GM23338 (cell line): Measurements from ENCODE around the gene CCR8. TPM values are rescaled to one million over a fixed set of nuclear protein-coding genes. Genes with fewer than 3 reads are reported as not detected.

Experiments
- ATAC-seq: fragments of 200-7000 bp; cut with Tn5 transposase; 3 replicates; pipeline ENCODE4 v1.9.1; 2020
- DNase-seq: peaks from one replicate; pipeline ENCODE4 v3.0.0-alpha.2; 2015; ENCODE audit warnings: low spot score
- H2AFZ ChIP-seq: fragments of 200-600 bp; sonication (generic); 2 replicates; pipeline ENCODE4 v1.8.0; 2016; ENCODE audit warnings: antibody characterized with exemption, mild to moderate bottlenecking, moderate library complexity
- H3F3A ChIP-seq: fragments of 200-600 bp; sonication (generic); replicated peaks from 2 replicates; pipeline ENCODE4 v1.8.0; 2017; ENCODE audit warnings: antibody characterized with exemption, mixed run types, low read depth
- H3K27ac ChIP-seq: fragments of 200-600 bp; sonication (generic); 2 replicates; pipeline ENCODE4 v1.6.1; 2016; ENCODE audit warnings: low read depth
- H3K27me3 ChIP-seq: fragments of 200-600 bp; sonication (generic); 2 replicates; pipeline ENCODE4 v1.8.0; 2016; ENCODE audit warnings: mild to moderate bottlenecking, mixed run types, moderate library complexity; ENCODE audit not compliant: insufficient read depth
- H3K36me3 ChIP-seq: fragments of 200-600 bp; sonication (generic); 2 replicates; pipeline ENCODE4 v1.8.0; 2016; ENCODE audit warnings: mild to moderate bottlenecking; ENCODE audit not compliant: insufficient read depth
- H3K4me1 ChIP-seq: fragments of 200-600 bp; sonication (generic); 2 replicates; pipeline ENCODE4 v1.8.0; 2016; ENCODE audit warnings: mild to moderate bottlenecking, moderate library complexity; ENCODE audit not compliant: insufficient read depth
- H3K4me2 ChIP-seq: fragments of 200-600 bp; sonication (generic); 2 replicates; pipeline ENCODE4 v1.7.1; 2017; ENCODE audit warnings: mixed run types
- H3K4me3 ChIP-seq: fragments of 200-600 bp; sonication (generic); 2 replicates; pipeline ENCODE4 v1.6.1; 2016; ENCODE audit warnings: mixed run types
- H3K79me2 ChIP-seq: fragments of 200-600 bp; sonication (generic); replicated peaks from 2 replicates; pipeline ENCODE4 v1.8.0; 2017; ENCODE audit warnings: mild to moderate bottlenecking; ENCODE audit not compliant: insufficient read depth
- H3K9me2 ChIP-seq: fragments of 200-600 bp; sonication (generic); 2 replicates; pipeline ENCODE4 v1.8.0; 2017; ENCODE audit not compliant: insufficient read depth
- H4K20me1 ChIP-seq: fragments of 200-600 bp; sonication (generic); replicated peaks from 2 replicates; pipeline ENCODE4 v1.8.0; 2017; ENCODE audit warnings: mild to moderate bottlenecking; ENCODE audit not compliant: insufficient read depth
- H3K27ac Mint-ChIP-seq: 2 replicates; pipeline ENCODE4 v1.8.0; 2020; ENCODE audit warnings: inconsistent platforms, mild to moderate bottlenecking, moderate library complexity, mixed read lengths
- H3K27me3 Mint-ChIP-seq: 3 replicates; pipeline ENCODE4 v1.8.0; 2022; ENCODE audit warnings: low read depth, mild to moderate bottlenecking, moderate library complexity, mixed read lengths, inconsistent platforms; ENCODE audit not compliant: insufficient read depth, poor library complexity
- H3K36me3 Mint-ChIP-seq: 3 replicates; pipeline ENCODE4 v1.8.0; 2021; ENCODE audit warnings: low read depth, mild to moderate bottlenecking, inconsistent platforms, moderate library complexity, mixed read lengths
- H3K4me1 Mint-ChIP-seq: 3 replicates; pipeline ENCODE4 v1.8.0; 2020; ENCODE audit warnings: mild to moderate bottlenecking, inconsistent platforms, mixed read lengths
- H3K4me3 Mint-ChIP-seq: 3 replicates; pipeline ENCODE4 v1.8.0; 2021; ENCODE audit warnings: moderate library complexity, mild to moderate bottlenecking, inconsistent platforms, mixed read lengths
- H3K9me3 Mint-ChIP-seq: 3 replicates; pipeline ENCODE4 v1.8.0; 2020; ENCODE audit warnings: moderate library complexity, mild to moderate bottlenecking, inconsistent platforms, mixed read lengths
- CREB1 ChIP-seq: fragments of 250-450 bp; sonication (Bioruptor Pico); IDR thresholded peaks from 2 replicates; pipeline ENCODE4 v1.5.0; 2020; ENCODE audit warnings: low read depth, mild to moderate bottlenecking, moderate library complexity
- EZH2 ChIP-seq: fragments of 200-600 bp; sonication (generic); IDR thresholded peaks from one replicate; pipeline ENCODE4 v1.8.0; 2017; ENCODE audit warnings: antibody characterized with exemption, mild to moderate bottlenecking, low read depth; ENCODE audit not compliant: unreplicated experiment
- EZH2phosphoT487 ChIP-seq: fragments of 200-600 bp; sonication (generic); IDR thresholded peaks from one replicate; pipeline ENCODE4 v1.8.1; 2018; ENCODE audit warnings: antibody characterized with exemption; ENCODE audit not compliant: unreplicated experiment
- JUNB ChIP-seq: IDR thresholded peaks from one replicate; pipeline ENCODE4 v1.6.1; 2016; ENCODE audit warnings: antibody characterized with exemption; ENCODE audit not compliant: unreplicated experiment
- NANOG ChIP-seq: IDR thresholded peaks from 2 replicates; pipeline ENCODE4 v1.6.1; 2016; ENCODE audit warnings: antibody characterized with exemption, borderline replicate concordance
- POLR2AphosphoS5 ChIP-seq: IDR thresholded peaks from 2 replicates; pipeline ENCODE4 v1.6.1; 2016; ENCODE audit warnings: antibody characterized with exemption, low read depth
- STAT1 ChIP-seq: IDR thresholded peaks from one replicate; pipeline ENCODE4 v1.6.1; 2016; ENCODE audit warnings: antibody characterized with exemption; ENCODE audit not compliant: unreplicated experiment
- ZNF331 ChIP-seq: fragments of 250-450 bp; sonication (Bioruptor Pico); IDR thresholded peaks from 2 replicates; pipeline ENCODE4 v1.5.0; 2020; ENCODE audit warnings: low read depth, mild to moderate bottlenecking, moderate library complexity
- polyA plus RNA-seq: library from polyadenylated mRNA; unstranded; fragments of >200 nt; fragmentation: Nextera tagmentation; extraction: Ambion mirVana; gene quantifications from 2 replicates; pipeline ENCODE4 v1.2.1, GENCODE V29; 2016
- total RNA-seq: library from RNA; depleted of rRNA; stranded (reverse); fragments of >200 nt; shearing (Covaris generic); gene quantifications from 2 replicates; pipeline ENCODE4 v1.2.3, GENCODE V29; 2014
- TF ChIP-seq, protein P1 (sequence below): IDR thresholded peaks from one replicate; pipeline ENCODE4 v1.6.1; 2018; ENCODE audit warnings: antibody characterized with exemption; ENCODE audit not compliant: unreplicated experiment
- TF ChIP-seq, protein P2 (sequence below): fragments of 250-450 bp; sonication (Bioruptor Pico); IDR thresholded peaks from 2 replicates; pipeline ENCODE4 v1.5.0; 2020; ENCODE audit warnings: mild to moderate bottlenecking, moderate library complexity
- TF ChIP-seq, protein P3 (sequence below): IDR thresholded peaks from 2 replicates; pipeline ENCODE4 v1.6.1; 2016; ENCODE audit warnings: antibody characterized with exemption
- TF ChIP-seq, protein P4 (sequence below), 2 experiments: fragments of 200-600 bp in 1 of 2; sonication (generic) in 1 of 2; conservative IDR thresholded peaks; 2 replicates each; pipeline versions ENCODE4 v1.5.1 to v1.6.1; 2016 to 2017; ENCODE audit warnings: antibody characterized with exemption in 2 of 2, low read depth in 2 of 2, mild to moderate bottlenecking in 2 of 2, moderate library complexity in 1 of 2

Gene CCR8
- total and polyA plus RNA-seq, 2 experiments from 2014 or later = 0.55 TPM; not detected in 1

DNA sequence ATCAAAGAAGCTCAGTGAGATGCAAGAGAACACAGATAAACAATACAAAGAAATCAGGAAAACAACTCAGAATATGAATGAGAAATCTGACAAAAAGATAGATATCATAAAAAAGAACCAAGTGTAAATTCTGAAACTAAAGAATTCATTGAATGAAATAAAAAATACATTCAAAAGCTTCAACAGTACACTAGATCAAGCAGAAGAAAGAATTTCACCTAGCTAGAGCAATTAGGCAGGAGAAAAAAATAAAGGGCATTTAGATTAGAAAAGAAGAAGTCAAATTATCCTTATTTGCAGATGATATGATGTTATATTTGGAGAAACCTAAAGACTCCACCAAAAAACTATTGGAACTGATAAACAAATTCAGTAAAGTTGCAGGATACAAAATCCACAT, 30.2 kb upstream of the CCR8 start:
- no peaks in the 10 kb centered on the region for H3K27me3 ChIP-seq
- Mint-ChIP-seq H3K27me3 (peaks cover 2% of the 10 kb centered on the region), H3K4me3 (no peak overlapping the region), H3K9me3 (peaks cover 28% of the 10 kb centered on the region), H3K36me3 (peaks cover 3% of the 10 kb centered on the region; the same call in 2 of the 3 replicates), H3K4me1 (peaks cover 1% of the 10 kb centered on the region; the same call in 1 of the 3 replicates), H3K27ac (no peak overlapping the region)
- no peaks in the 10 kb centered on the region for H3K79me2 ChIP-seq
- no peak overlapping the region for H3K4me2 ChIP-seq
- DNase-seq = no peak
- no peak overlapping the region for H3K27ac ChIP-seq
- H3K4me3 ChIP-seq = no peak overlapping the region
- H4K20me1 ChIP-seq = no peaks in the 10 kb centered on the region
- no peak overlapping the region for H2AFZ ChIP-seq
- ATAC-seq = no peak
- H3K36me3 ChIP-seq = no peaks in the 10 kb centered on the region
- no peaks in the 10 kb centered on the region for H3K4me1 ChIP-seq
- TF ChIP-seq, protein P1, sequence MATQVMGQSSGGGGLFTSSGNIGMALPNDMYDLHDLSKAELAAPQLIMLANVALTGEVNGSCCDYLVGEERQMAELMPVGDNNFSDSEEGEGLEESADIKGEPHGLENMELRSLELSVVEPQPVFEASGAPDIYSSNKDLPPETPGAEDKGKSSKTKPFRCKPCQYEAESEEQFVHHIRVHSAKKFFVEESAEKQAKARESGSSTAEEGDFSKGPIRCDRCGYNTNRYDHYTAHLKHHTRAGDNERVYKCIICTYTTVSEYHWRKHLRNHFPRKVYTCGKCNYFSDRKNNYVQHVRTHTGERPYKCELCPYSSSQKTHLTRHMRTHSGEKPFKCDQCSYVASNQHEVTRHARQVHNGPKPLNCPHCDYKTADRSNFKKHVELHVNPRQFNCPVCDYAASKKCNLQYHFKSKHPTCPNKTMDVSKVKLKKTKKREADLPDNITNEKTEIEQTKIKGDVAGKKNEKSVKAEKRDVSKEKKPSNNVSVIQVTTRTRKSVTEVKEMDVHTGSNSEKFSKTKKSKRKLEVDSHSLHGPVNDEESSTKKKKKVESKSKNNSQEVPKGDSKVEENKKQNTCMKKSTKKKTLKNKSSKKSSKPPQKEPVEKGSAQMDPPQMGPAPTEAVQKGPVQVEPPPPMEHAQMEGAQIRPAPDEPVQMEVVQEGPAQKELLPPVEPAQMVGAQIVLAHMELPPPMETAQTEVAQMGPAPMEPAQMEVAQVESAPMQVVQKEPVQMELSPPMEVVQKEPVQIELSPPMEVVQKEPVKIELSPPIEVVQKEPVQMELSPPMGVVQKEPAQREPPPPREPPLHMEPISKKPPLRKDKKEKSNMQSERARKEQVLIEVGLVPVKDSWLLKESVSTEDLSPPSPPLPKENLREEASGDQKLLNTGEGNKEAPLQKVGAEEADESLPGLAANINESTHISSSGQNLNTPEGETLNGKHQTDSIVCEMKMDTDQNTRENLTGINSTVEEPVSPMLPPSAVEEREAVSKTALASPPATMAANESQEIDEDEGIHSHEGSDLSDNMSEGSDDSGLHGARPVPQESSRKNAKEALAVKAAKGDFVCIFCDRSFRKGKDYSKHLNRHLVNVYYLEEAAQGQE = no peak
- TF ChIP-seq EZH2phosphoT487 (no peak), EZH2 (no peak), CREB1 (no peak), POLR2AphosphoS5 (no peak), JUNB (no peak), STAT1 (no peak), ZNF331 (no peak), NANOG (no peak)
- TF ChIP-seq, protein P2, sequence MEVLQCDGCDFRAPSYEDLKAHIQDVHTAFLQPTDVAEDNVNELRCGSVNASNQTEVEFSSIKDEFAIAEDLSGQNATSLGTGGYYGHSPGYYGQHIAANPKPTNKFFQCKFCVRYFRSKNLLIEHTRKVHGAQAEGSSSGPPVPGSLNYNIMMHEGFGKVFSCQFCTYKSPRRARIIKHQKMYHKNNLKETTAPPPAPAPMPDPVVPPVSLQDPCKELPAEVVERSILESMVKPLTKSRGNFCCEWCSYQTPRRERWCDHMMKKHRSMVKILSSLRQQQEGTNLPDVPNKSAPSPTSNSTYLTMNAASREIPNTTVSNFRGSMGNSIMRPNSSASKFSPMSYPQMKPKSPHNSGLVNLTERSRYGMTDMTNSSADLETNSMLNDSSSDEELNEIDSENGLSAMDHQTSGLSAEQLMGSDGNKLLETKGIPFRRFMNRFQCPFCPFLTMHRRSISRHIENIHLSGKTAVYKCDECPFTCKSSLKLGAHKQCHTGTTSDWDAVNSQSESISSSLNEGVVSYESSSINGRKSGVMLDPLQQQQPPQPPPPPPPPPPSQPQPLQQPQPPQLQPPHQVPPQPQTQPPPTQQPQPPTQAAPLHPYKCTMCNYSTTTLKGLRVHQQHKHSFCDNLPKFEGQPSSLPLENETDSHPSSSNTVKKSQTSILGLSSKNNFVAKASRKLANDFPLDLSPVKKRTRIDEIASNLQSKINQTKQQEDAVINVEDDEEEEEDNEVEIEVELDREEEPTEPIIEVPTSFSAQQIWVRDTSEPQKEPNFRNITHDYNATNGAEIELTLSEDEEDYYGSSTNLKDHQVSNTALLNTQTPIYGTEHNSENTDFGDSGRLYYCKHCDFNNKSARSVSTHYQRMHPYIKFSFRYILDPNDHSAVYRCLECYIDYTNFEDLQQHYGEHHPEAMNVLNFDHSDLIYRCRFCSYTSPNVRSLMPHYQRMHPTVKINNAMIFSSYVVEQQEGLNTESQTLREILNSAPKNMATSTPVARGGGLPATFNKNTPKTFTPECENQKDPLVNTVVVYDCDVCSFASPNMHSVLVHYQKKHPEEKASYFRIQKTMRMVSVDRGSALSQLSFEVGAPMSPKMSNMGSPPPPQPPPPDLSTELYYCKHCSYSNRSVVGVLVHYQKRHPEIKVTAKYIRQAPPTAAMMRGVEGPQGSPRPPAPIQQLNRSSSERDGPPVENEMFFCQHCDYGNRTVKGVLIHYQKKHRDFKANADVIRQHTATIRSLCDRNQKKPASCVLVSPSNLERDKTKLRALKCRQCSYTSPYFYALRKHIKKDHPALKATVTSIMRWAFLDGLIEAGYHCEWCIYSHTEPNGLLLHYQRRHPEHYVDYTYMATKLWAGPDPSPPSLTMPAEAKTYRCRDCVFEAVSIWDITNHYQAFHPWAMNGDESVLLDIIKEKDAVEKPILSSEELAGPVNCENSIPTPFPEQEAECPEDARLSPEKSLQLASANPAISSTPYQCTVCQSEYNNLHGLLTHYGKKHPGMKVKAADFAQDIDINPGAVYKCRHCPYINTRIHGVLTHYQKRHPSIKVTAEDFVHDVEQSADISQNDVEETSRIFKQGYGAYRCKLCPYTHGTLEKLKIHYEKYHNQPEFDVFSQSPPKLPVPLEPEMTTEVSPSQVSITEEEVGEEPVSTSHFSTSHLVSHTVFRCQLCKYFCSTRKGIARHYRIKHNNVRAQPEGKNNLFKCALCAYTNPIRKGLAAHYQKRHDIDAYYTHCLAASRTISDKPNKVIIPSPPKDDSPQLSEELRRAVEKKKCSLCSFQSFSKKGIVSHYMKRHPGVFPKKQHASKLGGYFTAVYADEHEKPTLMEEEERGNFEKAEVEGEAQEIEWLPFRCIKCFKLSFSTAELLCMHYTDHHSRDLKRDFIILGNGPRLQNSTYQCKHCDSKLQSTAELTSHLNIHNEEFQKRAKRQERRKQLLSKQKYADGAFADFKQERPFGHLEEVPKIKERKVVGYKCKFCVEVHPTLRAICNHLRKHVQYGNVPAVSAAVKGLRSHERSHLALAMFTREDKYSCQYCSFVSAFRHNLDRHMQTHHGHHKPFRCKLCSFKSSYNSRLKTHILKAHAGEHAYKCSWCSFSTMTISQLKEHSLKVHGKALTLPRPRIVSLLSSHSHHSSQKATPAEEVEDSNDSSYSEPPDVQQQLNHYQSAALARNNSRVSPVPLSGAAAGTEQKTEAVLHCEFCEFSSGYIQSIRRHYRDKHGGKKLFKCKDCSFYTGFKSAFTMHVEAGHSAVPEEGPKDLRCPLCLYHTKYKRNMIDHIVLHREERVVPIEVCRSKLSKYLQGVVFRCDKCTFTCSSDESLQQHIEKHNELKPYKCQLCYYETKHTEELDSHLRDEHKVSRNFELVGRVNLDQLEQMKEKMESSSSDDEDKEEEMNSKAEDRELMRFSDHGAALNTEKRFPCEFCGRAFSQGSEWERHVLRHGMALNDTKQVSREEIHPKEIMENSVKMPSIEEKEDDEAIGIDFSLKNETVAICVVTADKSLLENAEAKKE (CRISPR knock-in tag) = no peak
- TF ChIP-seq, protein P3, sequence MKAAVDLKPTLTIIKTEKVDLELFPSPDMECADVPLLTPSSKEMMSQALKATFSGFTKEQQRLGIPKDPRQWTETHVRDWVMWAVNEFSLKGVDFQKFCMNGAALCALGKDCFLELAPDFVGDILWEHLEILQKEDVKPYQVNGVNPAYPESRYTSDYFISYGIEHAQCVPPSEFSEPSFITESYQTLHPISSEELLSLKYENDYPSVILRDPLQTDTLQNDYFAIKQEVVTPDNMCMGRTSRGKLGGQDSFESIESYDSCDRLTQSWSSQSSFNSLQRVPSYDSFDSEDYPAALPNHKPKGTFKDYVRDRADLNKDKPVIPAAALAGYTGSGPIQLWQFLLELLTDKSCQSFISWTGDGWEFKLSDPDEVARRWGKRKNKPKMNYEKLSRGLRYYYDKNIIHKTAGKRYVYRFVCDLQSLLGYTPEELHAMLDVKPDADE = no peak
- TF ChIP-seq, protein P4, sequence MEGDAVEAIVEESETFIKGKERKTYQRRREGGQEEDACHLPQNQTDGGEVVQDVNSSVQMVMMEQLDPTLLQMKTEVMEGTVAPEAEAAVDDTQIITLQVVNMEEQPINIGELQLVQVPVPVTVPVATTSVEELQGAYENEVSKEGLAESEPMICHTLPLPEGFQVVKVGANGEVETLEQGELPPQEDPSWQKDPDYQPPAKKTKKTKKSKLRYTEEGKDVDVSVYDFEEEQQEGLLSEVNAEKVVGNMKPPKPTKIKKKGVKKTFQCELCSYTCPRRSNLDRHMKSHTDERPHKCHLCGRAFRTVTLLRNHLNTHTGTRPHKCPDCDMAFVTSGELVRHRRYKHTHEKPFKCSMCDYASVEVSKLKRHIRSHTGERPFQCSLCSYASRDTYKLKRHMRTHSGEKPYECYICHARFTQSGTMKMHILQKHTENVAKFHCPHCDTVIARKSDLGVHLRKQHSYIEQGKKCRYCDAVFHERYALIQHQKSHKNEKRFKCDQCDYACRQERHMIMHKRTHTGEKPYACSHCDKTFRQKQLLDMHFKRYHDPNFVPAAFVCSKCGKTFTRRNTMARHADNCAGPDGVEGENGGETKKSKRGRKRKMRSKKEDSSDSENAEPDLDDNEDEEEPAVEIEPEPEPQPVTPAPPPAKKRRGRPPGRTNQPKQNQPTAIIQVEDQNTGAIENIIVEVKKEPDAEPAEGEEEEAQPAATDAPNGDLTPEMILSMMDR (conservative IDR thresholded peaks at IDR 0.05; ENCODE audit: low read depth in 2 of 2) = no peak
- no peaks in the 10 kb centered on the region for H3F3A ChIP-seq
- H3K9me2 ChIP-seq = peaks cover 7% of the 10 kb centered on the region; the same call in 1 of the 2 replicates
